Naive B cell (primary cell): ENCODE results near the gene GRIN2D. TPM values are rescaled to one million over a fixed set of nuclear protein-coding genes. Genes with fewer than 3 reads are reported as not detected.
"Not testable (repeated sequence)": the region's sequence is repeated elsewhere in the genome, so short reads cannot be mapped to it uniquely, and the experiment has no call there.

Experiments
- ATAC-seq, 2 donors: fragments of 150-1000 bp; cut with Tn5 transposase; 2 replicates each; pipeline ENCODE4 v1.10.0; 2021; ENCODE audit warnings: low read depth in 2 of 2, mild to moderate bottlenecking in 2 of 2, moderate library complexity in 2 of 2
- DNase-seq: peaks from one replicate; pipeline ENCODE4 v3.0.0; 2022
- H3K27ac Mint-ChIP-seq, 6 donors: one replicate each; pipeline ENCODE4 v1.8.0; 2020 to 2022; ENCODE audit warnings: mild to moderate bottlenecking in 6 of 6, mixed read lengths in 6 of 6, moderate library complexity in 5 of 6, inconsistent platforms in 2 of 6
- H3K27me3 Mint-ChIP-seq, 3 donors: one replicate each; pipeline ENCODE4 v1.8.0; 2021 to 2022; ENCODE audit warnings: mixed read lengths in 3 of 3, mild to moderate bottlenecking in 1 of 3
- H3K36me3 Mint-ChIP-seq, 2 donors: one replicate each; pipeline ENCODE4 v1.8.0; 2020 to 2022; ENCODE audit warnings: mixed read lengths in 2 of 2, inconsistent platforms in 1 of 2, mild to moderate bottlenecking in 1 of 2
- H3K4me1 Mint-ChIP-seq, 3 donors: one replicate each; pipeline ENCODE4 v1.8.0; 2020 to 2022; ENCODE audit warnings: mixed read lengths in 3 of 3, inconsistent platforms in 1 of 3, mild to moderate bottlenecking in 1 of 3, moderate library complexity in 1 of 3
- H3K4me3 Mint-ChIP-seq, 8 donors: one replicate each; pipeline ENCODE4 v1.8.0; 2020 to 2022; ENCODE audit warnings: mild to moderate bottlenecking in 8 of 8, mixed read lengths in 8 of 8, moderate library complexity in 8 of 8, inconsistent platforms in 2 of 8
- H3K9me3 Mint-ChIP-seq, 7 donors: one replicate each; pipeline ENCODE4 v1.8.0; 2020 to 2022; ENCODE audit warnings: mixed read lengths in 7 of 7, mild to moderate bottlenecking in 5 of 7, inconsistent platforms in 2 of 7, moderate library complexity in 1 of 7
- polyA plus RNA-seq, 6 donors: library from polyadenylated mRNA; unstranded; fragments of 300-500 nt; fragmentation: Illumina TruSeq; gene quantifications; one replicate each; pipeline ENCODE4 v1.2.3, GENCODE V29; 2021; ENCODE audit warnings: low read depth in 6 of 6

Gene GRIN2D
- polyA plus RNA-seq, 6 donors from 2014 or later = not detected

- no peaks in the 10 kb centered on the region for H3K9me3 Mint-ChIP-seq
- peaks cover 0 to 3% of the 10 kb centered on the region in 2 donors for H3K36me3 Mint-ChIP-seq
- no peak overlapping the region for H3K4me3 Mint-ChIP-seq
- H3K27me3 Mint-ChIP-seq = no peaks in the 10 kb centered on the region
- ATAC-seq = no peak
- DNase-seq = no peak
- H3K27ac Mint-ChIP-seq = no peak overlapping the region
- no peaks in the 10 kb centered on the region for H3K4me1 Mint-ChIP-seq
Observed at GRCh38 chr19:48379058-48379457, 14.4 kb upstream of the GRIN2D start.

- peaks cover 0 to 3% (median 0%) of the 10 kb centered on the region in 3 donors for H3K4me1 Mint-ChIP-seq
- no peak for DNase-seq
- no peaks in the 10 kb centered on the region for H3K27me3 Mint-ChIP-seq
- ATAC-seq = no peak
- peaks cover 0 to 16% of the 10 kb centered on the region in 2 donors for H3K36me3 Mint-ChIP-seq
- peak overlapping the region in 1 of 6 donors; percentile 66 for H3K27ac Mint-ChIP-seq
- H3K9me3 Mint-ChIP-seq = no peaks in the 10 kb centered on the region
- H3K4me3 Mint-ChIP-seq = no peak overlapping the region
Observed at GRCh38 chr19:48381178-48381950, 12.1 kb upstream of the GRIN2D start.

DNA sequence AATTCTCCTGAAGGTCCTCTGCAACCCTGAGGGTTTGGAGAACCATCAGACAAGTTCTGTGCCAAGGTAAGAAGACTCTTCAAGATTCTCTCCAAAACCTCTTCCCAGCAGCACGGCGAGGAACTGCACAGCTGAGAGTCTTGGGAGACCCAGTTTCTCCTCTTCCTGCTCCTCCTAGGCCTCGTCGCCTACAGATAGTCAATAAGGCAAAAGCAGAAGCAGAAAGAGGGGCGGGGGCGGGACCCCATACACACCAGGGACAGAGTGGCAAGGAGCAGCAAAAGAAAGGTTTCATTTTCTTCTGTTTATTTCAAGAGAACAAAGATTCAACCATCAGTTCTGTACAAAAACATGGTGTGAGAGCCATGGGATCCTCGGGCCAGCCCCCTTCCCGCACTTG lies 11.2 kb upstream of the GRIN2D start:
- Mint-ChIP-seq H3K36me3 (peaks cover 0 to 16% of the 10 kb centered on the region in 2 donors), H3K4me1 (peaks cover 0 to 3% (median 0%) of the 10 kb centered on the region in 3 donors), H3K27me3 (no peaks in the 10 kb centered on the region), H3K4me3 (no peak overlapping the region), H3K27ac (no peak overlapping the region), H3K9me3 (no peaks in the 10 kb centered on the region)
- DNase-seq = no peak
- ATAC-seq = no peak

- peaks cover 10 to 12% (median 12%) of the 10 kb centered on the region in 3 donors for H3K4me1 Mint-ChIP-seq
- H3K9me3 Mint-ChIP-seq = no peaks in the 10 kb centered on the region
- no peak for DNase-seq
- peaks cover 0 to 16% of the 10 kb centered on the region in 2 donors for H3K36me3 Mint-ChIP-seq
- H3K4me3 Mint-ChIP-seq = no peak overlapping the region
- no peaks in the 10 kb centered on the region for H3K27me3 Mint-ChIP-seq
- no peak for ATAC-seq
- H3K27ac Mint-ChIP-seq = peak overlapping the region in 2 of 6 donors; percentile 12 to 48
Observed at GRCh38 chr19:48385461-48386087, 7.9 kb upstream of the GRIN2D start.

DNA sequence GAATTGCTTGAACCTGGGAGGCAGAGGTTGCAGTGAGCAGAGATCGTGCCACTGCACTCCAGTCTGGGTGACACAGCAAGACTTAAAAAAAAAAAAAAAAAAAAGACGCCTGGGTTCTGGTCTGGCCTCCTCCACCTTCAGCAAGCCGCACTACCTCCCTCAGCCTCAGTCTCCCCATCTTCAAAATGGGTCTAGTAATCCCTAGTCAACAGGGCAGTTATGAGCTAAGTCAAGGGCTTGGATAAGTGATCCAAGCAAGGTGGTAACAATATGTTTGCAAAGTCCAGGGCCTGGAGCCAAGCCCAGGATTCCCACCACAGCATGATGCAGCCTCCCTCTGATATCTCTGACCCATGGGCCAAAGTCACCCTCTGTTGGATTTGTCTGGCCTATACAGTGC lies 6.5 kb upstream of the GRIN2D start:
- H3K9me3 Mint-ChIP-seq = no peaks in the 10 kb centered on the region
- no peaks in the 10 kb centered on the region for H3K27me3 Mint-ChIP-seq
- H3K4me3 Mint-ChIP-seq = no peak overlapping the region
- no peak for ATAC-seq
- no peak overlapping the region for H3K27ac Mint-ChIP-seq
- DNase-seq = no peak
- peaks cover 21 to 24% (median 23%) of the 10 kb centered on the region in 3 donors for H3K4me1 Mint-ChIP-seq
- H3K36me3 Mint-ChIP-seq = peaks cover 0 to 16% of the 10 kb centered on the region in 2 donors

- Mint-ChIP-seq H3K9me3 (peaks cover 0 to 2% (median 0%) of the 10 kb centered on the region in 7 donors), H3K4me3 (peak overlapping the region; percentile 87 to 98 (median 95)), H3K27ac (peak overlapping the region; percentile 92 to 94 (median 94)), H3K36me3 (peaks cover 0 to 1% of the 10 kb centered on the region in 2 donors), H3K4me1 (peaks cover 42 to 50% (median 43%) of the 10 kb centered on the region in 3 donors), H3K27me3 (peaks cover 0 to 24% (median 18%) of the 10 kb centered on the region in 3 donors)
- peak; percentile 63 to 64 for ATAC-seq
- DNase-seq = peak; percentile 52
Observed at GRCh38 chr19:48390188-48391099, 3.0 kb upstream of the GRIN2D start.

DNA sequence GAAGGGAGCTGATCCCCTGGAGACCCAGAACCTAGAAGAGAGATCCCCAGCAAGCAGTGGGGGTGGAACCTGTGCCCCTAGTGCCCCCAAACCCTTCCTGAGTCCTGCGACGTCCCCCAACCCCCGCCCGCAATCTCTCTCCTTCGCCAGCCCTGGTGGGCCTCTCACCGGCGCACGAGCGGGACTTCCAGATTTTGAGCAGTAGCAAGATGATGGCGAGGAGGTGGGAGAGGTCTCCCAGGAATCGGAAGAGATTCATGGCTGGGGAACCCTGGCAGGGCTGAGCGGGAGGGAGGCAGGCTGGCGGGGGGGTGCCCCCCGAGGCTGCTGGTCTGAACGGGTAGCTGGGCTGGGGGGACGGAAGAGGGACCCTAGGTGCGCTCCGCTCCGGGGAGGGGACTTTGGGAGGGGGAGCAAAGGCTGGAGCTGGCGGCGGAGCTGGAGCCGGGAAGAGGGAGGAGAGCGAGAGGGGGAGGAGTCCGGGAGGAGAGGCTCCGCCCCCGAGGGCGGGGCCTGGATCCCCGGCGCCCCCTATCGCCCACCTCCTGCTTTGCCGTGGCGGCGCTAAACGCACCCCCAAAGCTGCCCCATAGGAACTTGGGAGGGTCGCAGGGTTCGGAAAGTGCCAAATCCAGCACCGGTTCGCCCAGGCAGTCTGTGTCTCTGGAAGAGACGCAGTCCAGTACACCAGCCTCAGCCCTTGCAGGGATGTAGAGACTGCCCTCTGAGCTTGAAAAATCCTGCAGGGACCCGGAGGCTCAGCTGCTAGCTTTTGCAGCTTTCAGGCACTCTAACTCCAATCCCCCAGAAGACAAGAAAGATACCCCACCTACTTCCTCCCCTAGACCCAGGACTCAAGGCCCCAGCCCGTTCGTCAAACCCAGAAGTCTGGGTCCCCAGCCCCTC lies 2.1 kb upstream of the GRIN2D start, which contains the start of gene KDELR1:
KDELR1 (minus strand) TSS at position 452 of the 906 bp plus-strand sequence; CDS start at position 259, 193 bp downstream.
- ATAC-seq (peak; percentile 69 to 71), DNase-seq (peak; percentile 65)
- H3K36me3 Mint-ChIP-seq = no peaks in the 10 kb centered on the region
- H3K4me3 Mint-ChIP-seq = peak within 1 kb of the TSS; percentile 87 to 98 (median 95)
- H3K4me1 Mint-ChIP-seq = peaks cover 49 to 59% (median 51%) of the 10 kb centered on the region in 3 donors
- H3K9me3 Mint-ChIP-seq = peaks cover 0 to 2% (median 0%) of the 10 kb centered on the region in 7 donors
- H3K27ac Mint-ChIP-seq = peak within 1 kb of the TSS; percentile 92 to 94 (median 94)
- H3K27me3 Mint-ChIP-seq = peaks cover 0 to 33% (median 27%) of the 10 kb centered on the region in 3 donors

GRCh38 chr19:48392006-48392344 lies 1.5 kb upstream of the GRIN2D start:
- peaks cover 49 to 59% (median 51%) of the 10 kb centered on the region in 3 donors for H3K4me1 Mint-ChIP-seq
- H3K9me3 Mint-ChIP-seq, DNase-seq, H3K36me3 Mint-ChIP-seq, ATAC-seq: not testable (repeated sequence)
- H3K27ac Mint-ChIP-seq = peak overlapping the region in 1 of 6 donors; percentile 94
- H3K4me3 Mint-ChIP-seq = peak overlapping the region; percentile 87 to 98 (median 95)
- peaks cover 0 to 37% (median 31%) of the 10 kb centered on the region in 3 donors for H3K27me3 Mint-ChIP-seq

GRCh38 chr19:48392860-48393558 lies 459 bp upstream of the GRIN2D start:
- no peak for ATAC-seq
- Mint-ChIP-seq H3K9me3 (peaks cover 0 to 2% (median 0%) of the 10 kb centered on the region in 7 donors), H3K4me1 (peaks cover 59 to 69% (median 61%) of the 10 kb centered on the region in 3 donors), H3K27ac (peak overlapping the region in 2 of 6 donors; percentile 48 to 65), H3K36me3 (peaks cover 0 to 11% of the 10 kb centered on the region in 2 donors), H3K4me3 (peak overlapping the region; percentile 35 to 95 (median 60)), H3K27me3 (peaks cover 10 to 47% (median 41%) of the 10 kb centered on the region in 3 donors)
- DNase-seq = no peak

GRCh38 chr19:48394331-48395169 lies 1.1 kb downstream of the GRIN2D start:
- peak overlapping the region; percentile 21 to 91 (median 66) for H3K27ac Mint-ChIP-seq

GRCh38 chr19:48395170-48395455 lies 1.6 kb downstream of the GRIN2D start:
- Mint-ChIP-seq H3K9me3 (peaks cover 0 to 9% (median 4%) of the 10 kb centered on the region in 7 donors), H3K36me3 (peaks cover 0 to 12% of the 10 kb centered on the region in 2 donors), H3K4me1 (peaks cover 63 to 77% (median 64%) of the 10 kb centered on the region in 3 donors), H3K4me3 (peak overlapping the region in 6 of 8 donors; percentile 15 to 95 (median 48)), H3K27me3 (peaks cover 15 to 50% (median 44%) of the 10 kb centered on the region in 3 donors), H3K27ac (peak overlapping the region in 1 of 6 donors; percentile 47)
- DNase-seq (no peak), ATAC-seq (no peak)

More at GRCh38 chr19:48394331-48395169, 1.1 kb downstream of the GRIN2D start:
- H3K9me3 Mint-ChIP-seq = peaks cover 0 to 9% (median 3%) of the 10 kb centered on the region in 7 donors
- no peak for DNase-seq
- H3K4me3 Mint-ChIP-seq = peak overlapping the region in 7 of 8 donors; percentile 68 to 95 (median 78)
- H3K27me3 Mint-ChIP-seq = peaks cover 13 to 50% (median 44%) of the 10 kb centered on the region in 3 donors
- H3K4me1 Mint-ChIP-seq = peaks cover 60 to 75% (median 61%) of the 10 kb centered on the region in 3 donors
- H3K36me3 Mint-ChIP-seq = peaks cover 0 to 12% of the 10 kb centered on the region in 2 donors
- ATAC-seq = no peak
